Cerebellar cortex (tissue), 1 donor: ENCODE results near the gene HPS5.

ENCODE experiments used
- DNase-seq: peaks from one replicate; pipeline ENCODE4 v3.0.0-alpha.2; 2015; ENCODE audit warnings: low spot score

Gene HPS5

GRCh38 chr11:18235394-18236334, 86.3 kb downstream of the HPS5 start:
- DNase-seq = no peak

GRCh38 chr11:18233912-18234311, 88.0 kb downstream of the HPS5 start:
- DNase-seq = no peak

- DNase-seq = no peak
Observed at GRCh38 chr11:18230859-18231258, 91.1 kb downstream of the HPS5 start.

GRCh38 chr11:18229501-18229900, 92.4 kb downstream of the HPS5 start:
- DNase-seq = no peak
